ENCODE data around the gene RNF38. TPM values are rescaled to one million over a fixed set of nuclear protein-coding genes. Genes with fewer than 3 reads are reported as not detected.

RNF38 gene
- total RNA-seq, 4 donors from 2014 or later = 40.7 to 63.1 (median 49.1) TPM

GRCh38 chr9:36400332-36401163 is 479 bp upstream of the RNF38 start:
- Histone ChIP-seq H3K4me3 (peak overlapping the region; percentile 83 to 91 (median 86)), H3K4me1 (peaks cover 16 to 50% (median 39%) of the 10 kb centered on the region in 4 donors)
- peak; percentile 94 for DNase-seq (ENCODE audit: extremely low spot score)

DNA sequence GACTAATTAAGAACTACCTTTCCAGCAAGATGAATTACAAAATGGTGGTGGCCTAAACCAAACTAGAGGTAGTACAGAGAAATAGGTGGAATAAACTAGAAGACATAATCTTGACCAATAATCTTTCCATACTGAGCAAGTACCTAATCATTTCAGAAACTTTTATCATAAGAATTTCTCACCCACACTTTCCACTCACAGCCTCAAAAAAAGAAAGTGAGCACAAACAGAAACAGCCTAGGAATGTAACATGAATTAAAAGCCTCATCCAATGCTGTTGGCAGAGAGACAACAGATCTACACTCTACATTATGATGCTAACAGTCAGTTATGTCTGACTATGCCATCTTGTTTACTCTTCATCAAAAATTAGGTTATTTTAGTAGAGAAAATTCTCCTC is 1.3 kb downstream of the RNF38 start:
- Histone ChIP-seq H3K9me3 (no peaks in the 10 kb centered on the region), H3K27me3 (no peaks in the 10 kb centered on the region), H3K4me1 (peaks cover 26 to 68% (median 53%) of the 10 kb centered on the region in 4 donors), H3K36me3 (no peaks in the 10 kb centered on the region), H3K27ac (replicated peaks in 1 of 4) (peak overlapping the region; percentile 13 to 98 (median 93)), H3K4me3 (no peak overlapping the region)
- intact Hi-C loops (cut with DNase I) = no loop called here
- DNase-seq (ENCODE audit: extremely low spot score) = no peak
- TF ChIP-seq EP300 (IDR thresholded peaks at IDR 0.05) = no peak
- no peak for TF ChIP-seq CTCF (IDR thresholded peaks at IDR 0.05)
- no peak for TF ChIP-seq POLR2A (IDR thresholded peaks at IDR 0.05; ENCODE audit: low read depth)
- TF ChIP-seq POLR2AphosphoS5 (IDR thresholded peaks at IDR 0.05) = no peak

More at GRCh38 chr9:36400332-36401163, 479 bp upstream of the RNF38 start:
- no peaks in the 10 kb centered on the region for H3K27me3 ChIP-seq
- H3K27ac ChIP-seq (replicated peaks in 1 of 4) = peak overlapping the region; percentile 91 to 98 (median 95)
- TF ChIP-seq EP300 (IDR thresholded peaks at IDR 0.05) = no peak
- peak in 1 of 3 experiments; percentile 8 for TF ChIP-seq CTCF (IDR thresholded peaks at IDR 0.05)
- peak; percentile 61 to 77 for TF ChIP-seq POLR2AphosphoS5 (IDR thresholded peaks at IDR 0.05)
- no peak for TF ChIP-seq POLR2A (IDR thresholded peaks at IDR 0.05; ENCODE audit: low read depth)
- H3K9me3 ChIP-seq = no peaks in the 10 kb centered on the region
- WGBS = 2% methylated on average over 39 of the region's 111 CpGs
- H3K36me3 ChIP-seq = no peaks in the 10 kb centered on the region
- intact Hi-C loops (cut with DNase I) = loop anchor here (5.0 kb wide), 1 partner anchor 87 kb away; no protein-coding TSS in a partner anchor

DNA sequence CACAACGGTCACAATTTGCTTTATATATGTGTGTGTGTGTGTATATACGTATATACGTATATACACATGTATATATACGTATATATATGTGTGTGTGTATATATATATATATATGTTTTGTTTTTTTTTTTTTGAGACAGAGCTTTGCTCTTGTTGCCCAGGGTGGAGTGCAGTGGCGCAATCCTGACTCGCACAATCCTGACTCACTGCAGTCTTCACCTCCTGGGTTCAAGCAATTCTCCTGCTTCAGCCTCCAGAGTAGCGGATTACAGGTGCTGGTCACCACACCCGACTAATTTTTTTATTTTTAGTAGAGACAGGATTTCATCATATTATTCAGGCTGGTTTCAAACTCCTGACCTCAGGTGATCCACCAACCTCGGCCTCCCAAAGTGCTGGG is 3.1 kb downstream of the RNF38 start:
- H3K36me3 ChIP-seq = no peaks in the 10 kb centered on the region
- intact Hi-C loops (cut with DNase I) = no loop called here
- no peaks in the 10 kb centered on the region for H3K9me3 ChIP-seq
- no peak for DNase-seq (ENCODE audit: extremely low spot score)
- WGBS = 79% methylated on average over 9 of the region's 9 CpGs
- TF ChIP-seq POLR2A (IDR thresholded peaks at IDR 0.05; ENCODE audit: low read depth) (no peak), CTCF (IDR thresholded peaks at IDR 0.05) (no peak), EP300 (IDR thresholded peaks at IDR 0.05) (no peak), POLR2AphosphoS5 (IDR thresholded peaks at IDR 0.05) (no peak)
- H3K4me1 ChIP-seq = peaks cover 36 to 81% (median 62%) of the 10 kb centered on the region in 4 donors
- H3K4me3 ChIP-seq = no peak overlapping the region
- no peaks in the 10 kb centered on the region for H3K27me3 ChIP-seq
- H3K27ac ChIP-seq (replicated peaks in 1 of 4) = no peak overlapping the region

GRCh38 chr9:36392489-36392888 is 7.6 kb downstream of the RNF38 start:
- no peak for TF ChIP-seq CTCF (IDR thresholded peaks at IDR 0.05)
- TF ChIP-seq POLR2A (IDR thresholded peaks at IDR 0.05; ENCODE audit: low read depth) = no peak
- no peak for TF ChIP-seq POLR2AphosphoS5 (IDR thresholded peaks at IDR 0.05)
- no peak for TF ChIP-seq EP300 (IDR thresholded peaks at IDR 0.05)
- Histone ChIP-seq H3K27ac (replicated peaks in 1 of 4) (no peak overlapping the region), H3K9me3 (no peaks in the 10 kb centered on the region), H3K4me1 (peaks cover 39 to 74% (median 53%) of the 10 kb centered on the region in 4 donors), H3K4me3 (no peak overlapping the region), H3K36me3 (no peaks in the 10 kb centered on the region), H3K27me3 (no peaks in the 10 kb centered on the region)
- intact Hi-C loops (cut with DNase I) = no loop called here
- DNase-seq (ENCODE audit: extremely low spot score) = no peak
- 82% methylated on average over 1 of the region's 1 CpG for WGBS
